HG03060 (cell line): ENCODE results near the gene CSNK1G1.

Experiments
- ATAC-seq: cut with Tn5 transposase; IDR thresholded peaks from one replicate; pipeline ENCODE4 v1.9.1; 2021; ENCODE audit warnings: low read depth, moderate number of reproducible peaks; ENCODE audit not compliant: unreplicated experiment

The CSNK1G1 gene

GRCh38 chr15:64157599-64158125, 198.3 kb downstream of the CSNK1G1 start:
- ATAC-seq, result no peak

- ATAC-seq, result no peak
Observed at GRCh38 chr15:64156652-64157331, 199.2 kb downstream of the CSNK1G1 start.

GRCh38 chr15:64155802-64156651, 199.9 kb downstream of the CSNK1G1 start:
- no peak for ATAC-seq

DNA sequence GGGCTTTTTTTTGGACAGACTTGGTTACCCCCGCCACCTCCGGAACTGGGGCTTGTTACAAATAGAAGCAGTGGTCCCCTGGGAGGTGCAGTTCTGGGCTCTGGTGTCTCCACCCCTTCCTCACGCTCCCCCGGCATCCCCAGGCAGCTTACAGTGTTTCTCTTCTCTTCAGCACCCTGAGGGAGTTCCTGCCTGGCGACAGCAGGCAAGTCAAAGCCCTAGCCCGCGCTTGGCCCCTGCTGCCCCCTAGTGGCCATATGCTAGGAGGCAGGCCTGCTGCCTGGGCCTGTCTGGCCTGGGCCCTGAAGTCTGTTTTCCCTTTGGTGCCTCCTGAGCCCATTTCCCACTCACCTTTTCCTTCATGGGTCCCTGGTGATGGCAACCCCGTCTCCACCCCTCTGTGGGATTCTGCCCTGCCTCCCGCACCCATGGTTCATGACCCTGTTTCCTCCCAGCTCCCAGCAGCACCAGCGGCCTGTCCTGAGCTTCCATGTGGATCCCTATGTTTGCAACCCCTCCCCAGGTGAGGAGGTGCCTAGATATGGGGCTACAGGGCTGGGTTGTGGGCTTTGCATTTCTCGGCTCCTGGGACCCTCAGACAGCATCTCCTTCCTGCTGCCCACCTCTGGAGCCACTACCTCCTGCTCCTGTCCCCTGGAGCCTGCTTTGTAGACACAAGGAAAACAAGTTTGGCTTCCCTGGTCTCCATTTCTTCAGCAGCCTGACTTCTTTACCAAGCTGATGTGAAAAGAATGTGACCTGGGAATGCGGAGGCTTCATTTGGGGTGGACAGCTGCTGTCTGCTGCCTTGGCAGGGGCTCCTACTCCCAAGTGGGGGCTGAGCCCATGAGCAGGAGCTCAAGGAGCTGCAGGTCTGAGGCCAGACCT, 202.2 kb downstream of the CSNK1G1 start:
- ATAC-seq, result peak; percentile 31

GRCh38 chr15:64152507-64153387, 203.2 kb downstream of the CSNK1G1 start:
- peak; percentile 10 for ATAC-seq

DNA sequence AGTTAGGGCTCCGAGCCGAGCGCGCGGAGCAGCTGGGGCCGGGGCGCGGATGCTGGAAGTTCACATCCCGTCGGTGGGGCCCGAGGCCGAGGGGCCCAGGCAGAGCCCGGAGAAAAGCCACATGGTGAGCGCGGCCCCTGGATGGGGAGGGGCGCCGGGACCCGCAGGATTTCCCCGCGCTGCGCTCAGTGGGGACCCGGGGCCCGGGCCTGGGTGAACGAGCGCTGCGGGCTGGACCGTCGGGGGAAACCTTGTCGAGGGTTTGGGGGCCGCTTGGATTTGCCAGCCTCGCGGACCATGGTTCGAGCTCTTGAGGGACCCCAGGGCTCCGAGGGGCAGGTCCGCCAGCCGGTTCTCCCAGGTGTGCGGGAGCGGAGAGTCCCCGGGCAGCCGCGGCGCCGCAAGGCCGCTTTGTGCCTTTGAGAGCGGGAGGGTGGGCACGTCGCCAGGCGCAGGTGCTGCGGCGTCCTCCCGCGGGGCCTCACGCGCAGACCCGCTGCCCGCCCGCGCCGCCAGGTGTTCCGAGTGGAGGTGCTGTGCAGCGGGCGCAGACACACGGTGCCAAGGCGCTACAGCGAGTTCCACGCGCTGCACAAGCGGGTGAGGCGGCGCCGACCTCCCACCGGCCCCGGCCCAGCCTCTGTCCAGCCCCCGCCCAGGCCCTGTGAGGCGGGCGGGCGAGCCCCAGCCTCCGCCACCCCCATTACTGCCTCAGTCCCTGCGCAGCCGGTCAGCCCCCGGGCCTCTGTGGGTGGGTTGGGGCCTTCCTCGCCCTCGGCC, 204.1 kb downstream of the CSNK1G1 start, which contains the start of gene SNX22:
Gene SNX22 (plus strand): TSS at position 5 of the 780 bp plus-strand sequence. CDS start 45 bp downstream, at position 50.
- no peak for ATAC-seq

DNA sequence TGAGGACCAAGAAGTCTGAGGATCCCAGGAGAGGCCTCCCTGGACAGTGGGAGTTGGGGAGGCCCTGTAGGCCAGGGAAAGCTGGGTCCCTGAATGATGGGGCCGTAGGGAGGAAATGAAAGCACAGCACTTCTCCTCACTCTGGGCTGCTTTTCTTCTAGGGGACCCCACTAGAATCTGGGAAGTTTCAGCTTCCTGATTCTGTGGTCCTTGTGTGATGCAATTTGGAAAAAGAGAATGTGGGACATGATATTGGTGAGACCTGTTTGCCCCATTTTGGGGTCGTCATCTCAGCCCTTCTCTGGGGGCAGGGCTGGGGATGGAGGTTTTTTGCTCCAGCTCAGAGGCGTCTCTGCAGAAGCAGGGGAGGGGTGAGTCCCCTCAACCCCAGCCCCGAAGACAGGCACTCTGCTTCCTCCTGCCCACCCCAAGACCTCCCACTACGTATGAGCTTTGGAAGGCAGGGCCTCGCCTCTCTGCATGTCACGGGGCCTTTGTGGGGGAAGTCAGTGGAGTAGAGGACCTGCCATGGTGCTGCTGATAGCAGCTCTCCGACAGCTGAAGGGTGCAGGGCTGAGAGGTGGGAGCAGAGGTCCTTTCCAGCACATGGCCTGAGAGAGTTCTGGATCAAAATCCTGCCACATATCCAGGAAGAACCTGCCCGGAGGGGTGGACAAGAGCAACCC, 205.9 kb downstream of the CSNK1G1 start:
- ATAC-seq, result no peak

- no peak for ATAC-seq
Observed at GRCh38 chr15:64149424-64149823, 206.5 kb downstream of the CSNK1G1 start.

GRCh38 chr15:64148581-64148980, 207.4 kb downstream of the CSNK1G1 start:
- ATAC-seq, result no peak

GRCh38 chr15:64148168-64148567, 207.8 kb downstream of the CSNK1G1 start:
- no peak for ATAC-seq

GRCh38 chr15:64146885-64147681, 208.9 kb downstream of the CSNK1G1 start:
- no peak for ATAC-seq

DNA sequence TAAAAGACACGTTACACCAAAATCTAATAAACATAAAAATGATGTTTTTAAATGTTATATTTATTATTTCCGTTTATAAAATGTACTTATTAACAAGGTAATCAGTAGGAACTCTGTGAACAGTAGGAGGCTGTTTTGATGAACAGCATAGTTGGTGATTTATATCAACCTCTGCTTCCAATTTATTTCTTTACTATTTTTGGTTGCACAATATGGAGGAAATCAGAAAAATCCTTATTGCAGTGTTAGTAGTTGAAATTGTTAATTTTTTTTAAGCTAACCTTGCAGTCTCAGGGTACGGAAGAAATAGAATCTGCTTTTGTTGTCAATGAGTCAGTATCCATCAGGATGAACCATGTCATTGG, 209.5 kb downstream of the CSNK1G1 start:
- ATAC-seq, result no peak

DNA sequence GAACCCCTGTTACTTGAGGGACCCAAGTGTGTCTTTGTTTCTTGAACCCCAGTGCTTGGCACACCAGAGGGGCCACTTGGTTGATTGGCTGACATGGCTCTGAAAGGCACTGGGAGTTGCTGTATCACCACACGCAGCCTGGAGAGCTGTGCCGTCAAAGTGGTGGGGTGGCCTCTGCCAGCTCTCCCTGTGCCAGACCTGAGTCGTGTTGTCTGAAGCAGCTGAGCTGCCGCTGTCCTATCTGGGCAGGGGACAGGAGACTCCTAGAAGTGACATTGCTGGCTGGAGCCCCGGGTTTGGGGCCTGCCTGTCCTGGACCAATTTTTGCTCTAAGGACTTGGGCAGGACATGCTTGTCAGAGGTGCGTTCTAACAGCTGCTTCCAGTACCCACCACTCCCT, 209.9 kb downstream of the CSNK1G1 start:
- ATAC-seq, result no peak

- peak; percentile 63 for ATAC-seq
Observed at GRCh38 chr15:64144565-64145281, 211.2 kb downstream of the CSNK1G1 start.

GRCh38 chr15:64144192-64144564, 211.8 kb downstream of the CSNK1G1 start:
- ATAC-seq, result no peak

- no peak for ATAC-seq
Observed at GRCh38 chr15:64143276-64143675, 212.7 kb downstream of the CSNK1G1 start.
